Endothelial cell (in vitro differentiated cells): Measurements from ENCODE around the gene KCNJ6. TPM values are rescaled to one million over a fixed set of nuclear protein-coding genes. Genes with fewer than 3 reads are reported as not detected.

ENCODE experiments used
- DNase-seq: peaks from one replicate; pipeline ENCODE4 v3.0.0; 2021; ENCODE audit warnings: low spot score
- H3K27ac Mint-ChIP-seq: one replicate; pipeline ENCODE4 v1.8.0; 2021; ENCODE audit warnings: mixed read lengths, inconsistent platforms; ENCODE audit not compliant: unreplicated experiment
- H3K27me3 Mint-ChIP-seq: one replicate; pipeline ENCODE4 v1.8.0; 2021; ENCODE audit warnings: mild to moderate bottlenecking, moderate library complexity, mixed read lengths, inconsistent platforms; ENCODE audit not compliant: unreplicated experiment
- H3K36me3 Mint-ChIP-seq: one replicate; pipeline ENCODE4 v1.8.0; 2021; ENCODE audit warnings: mild to moderate bottlenecking, low read depth, mixed read lengths, inconsistent platforms; ENCODE audit not compliant: unreplicated experiment
- H3K4me1 Mint-ChIP-seq: one replicate; pipeline ENCODE4 v1.8.0; 2021; ENCODE audit warnings: mild to moderate bottlenecking, mixed read lengths, inconsistent platforms; ENCODE audit not compliant: unreplicated experiment
- H3K4me3 Mint-ChIP-seq: one replicate; pipeline ENCODE4 v1.8.0; 2021; ENCODE audit warnings: mild to moderate bottlenecking, mixed read lengths, inconsistent platforms; ENCODE audit not compliant: unreplicated experiment
- H3K9me3 Mint-ChIP-seq: one replicate; pipeline ENCODE4 v1.8.0; 2021; ENCODE audit warnings: mixed read lengths, inconsistent platforms; ENCODE audit not compliant: unreplicated experiment
- total RNA-seq: library from RNA; stranded (reverse); fragmentation: NEBNext Ultra II Directional; extraction: Animal tissue kit (Norgen Biotek cat#: 25700); gene quantifications from one replicate; pipeline ENCODE4 v1.2.1, GENCODE V29; 2021; ENCODE audit not compliant: unreplicated experiment
- TF ChIP-seq, protein P1 (sequence below): fragments of 200-600 bp; sonication (generic); IDR thresholded peaks from one replicate; pipeline ENCODE4 v1.5.0; 2021; ENCODE audit warnings: antibody characterized with exemption; ENCODE audit not compliant: unreplicated experiment

KCNJ6 gene
- total RNA-seq, 1 donor from 2014 or later = 0.41 TPM

DNA sequence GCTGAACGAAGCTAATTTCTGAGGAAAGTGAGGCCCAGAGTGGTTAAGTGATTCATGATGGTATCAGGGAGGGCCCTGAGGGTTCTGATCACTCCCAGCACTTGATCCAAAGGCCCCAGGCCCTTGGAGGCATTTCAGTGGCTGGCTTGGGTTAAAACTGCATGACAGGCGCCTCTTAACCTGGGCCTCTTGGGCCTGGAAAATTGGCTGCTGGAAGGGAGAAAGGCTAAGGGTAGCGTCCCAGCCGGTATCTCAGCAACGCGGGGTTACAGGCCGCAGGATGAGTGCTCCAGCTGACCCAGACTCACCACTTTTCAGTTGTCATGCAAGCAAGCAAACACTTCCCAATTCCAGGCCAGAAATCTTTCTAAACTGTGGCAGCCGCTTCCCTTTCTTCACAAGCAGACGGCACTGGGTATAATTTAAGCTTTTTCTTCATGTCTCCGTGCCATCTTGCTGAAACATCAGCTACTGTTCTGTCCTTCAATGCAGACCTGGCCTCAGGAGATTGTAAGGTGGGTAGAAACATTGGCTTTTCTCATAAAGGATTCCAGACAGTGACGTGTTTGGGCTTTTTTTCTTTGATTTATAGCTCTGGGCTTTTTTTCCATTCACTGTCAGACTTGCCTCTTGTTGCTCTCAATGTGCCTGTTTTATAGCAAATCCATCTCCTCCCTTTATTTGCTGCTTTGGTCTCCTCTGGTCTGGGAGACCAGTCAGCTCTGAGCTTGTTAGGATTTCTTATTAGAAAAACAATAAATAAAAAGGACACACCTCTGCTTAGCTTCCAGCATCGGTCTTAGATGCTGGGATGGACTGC, 229.1 kb downstream of the KCNJ6 start:
- H3K27ac Mint-ChIP-seq = no peak overlapping the region
- peaks cover 2% of the 10 kb centered on the region for H3K27me3 Mint-ChIP-seq
- DNase-seq = no peak
- H3K4me1 Mint-ChIP-seq = peaks cover 5% of the 10 kb centered on the region
- no peaks in the 10 kb centered on the region for H3K36me3 Mint-ChIP-seq
- no peak overlapping the region for H3K4me3 Mint-ChIP-seq
- no peaks in the 10 kb centered on the region for H3K9me3 Mint-ChIP-seq
- TF ChIP-seq, protein P1, sequence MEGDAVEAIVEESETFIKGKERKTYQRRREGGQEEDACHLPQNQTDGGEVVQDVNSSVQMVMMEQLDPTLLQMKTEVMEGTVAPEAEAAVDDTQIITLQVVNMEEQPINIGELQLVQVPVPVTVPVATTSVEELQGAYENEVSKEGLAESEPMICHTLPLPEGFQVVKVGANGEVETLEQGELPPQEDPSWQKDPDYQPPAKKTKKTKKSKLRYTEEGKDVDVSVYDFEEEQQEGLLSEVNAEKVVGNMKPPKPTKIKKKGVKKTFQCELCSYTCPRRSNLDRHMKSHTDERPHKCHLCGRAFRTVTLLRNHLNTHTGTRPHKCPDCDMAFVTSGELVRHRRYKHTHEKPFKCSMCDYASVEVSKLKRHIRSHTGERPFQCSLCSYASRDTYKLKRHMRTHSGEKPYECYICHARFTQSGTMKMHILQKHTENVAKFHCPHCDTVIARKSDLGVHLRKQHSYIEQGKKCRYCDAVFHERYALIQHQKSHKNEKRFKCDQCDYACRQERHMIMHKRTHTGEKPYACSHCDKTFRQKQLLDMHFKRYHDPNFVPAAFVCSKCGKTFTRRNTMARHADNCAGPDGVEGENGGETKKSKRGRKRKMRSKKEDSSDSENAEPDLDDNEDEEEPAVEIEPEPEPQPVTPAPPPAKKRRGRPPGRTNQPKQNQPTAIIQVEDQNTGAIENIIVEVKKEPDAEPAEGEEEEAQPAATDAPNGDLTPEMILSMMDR = no peak

DNA sequence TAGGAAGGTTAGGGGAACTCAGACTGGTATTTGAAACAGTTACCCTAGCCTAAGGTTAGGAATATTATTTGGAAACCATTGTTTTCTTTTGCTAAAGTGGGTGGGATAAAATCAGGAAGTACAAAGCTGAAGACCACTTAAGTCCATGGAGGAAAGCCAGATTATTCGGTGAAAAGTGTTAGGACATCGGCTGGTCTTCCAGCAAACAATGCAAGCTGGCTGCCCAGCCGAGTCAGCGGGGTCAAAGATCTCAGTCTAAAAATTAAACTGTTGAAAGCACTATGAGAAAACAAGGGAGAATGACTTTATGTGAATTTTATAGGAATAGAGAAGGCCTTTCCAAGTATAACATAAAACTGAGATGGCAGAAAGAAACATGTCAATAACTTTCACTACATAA, 231.7 kb downstream of the KCNJ6 start:
- Mint-ChIP-seq H3K27ac (no peak overlapping the region), H3K36me3 (no peaks in the 10 kb centered on the region), H3K4me3 (no peak overlapping the region), H3K4me1 (peaks cover 8% of the 10 kb centered on the region), H3K27me3 (peaks cover 4% of the 10 kb centered on the region), H3K9me3 (no peaks in the 10 kb centered on the region)
- DNase-seq = no peak
- TF ChIP-seq, protein P1 = no peak

DNA sequence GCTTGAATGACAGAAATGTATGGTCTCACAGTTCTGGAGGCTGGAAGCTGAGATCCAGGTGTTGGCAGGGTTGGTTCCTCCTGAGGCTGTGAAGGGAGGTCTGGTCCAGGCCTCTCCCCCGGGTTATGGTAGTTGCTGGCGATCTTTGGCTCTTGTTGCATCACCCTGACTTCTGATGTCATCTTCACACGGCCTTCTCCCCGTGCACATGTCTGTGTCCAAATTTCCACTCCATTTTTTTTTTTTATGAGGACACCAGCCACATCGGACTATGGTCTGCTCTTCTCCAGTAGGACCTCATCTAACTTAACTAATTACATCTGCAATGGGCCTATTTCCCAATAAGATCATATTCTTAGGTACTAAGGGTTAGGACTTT, 232.2 kb downstream of the KCNJ6 start:
- Mint-ChIP-seq H3K4me1 (peaks cover 8% of the 10 kb centered on the region), H3K27ac (no peak overlapping the region), H3K27me3 (peaks cover 4% of the 10 kb centered on the region), H3K4me3 (no peak overlapping the region), H3K36me3 (no peaks in the 10 kb centered on the region), H3K9me3 (no peaks in the 10 kb centered on the region)
- TF ChIP-seq, protein P1 = no peak
- no peak for DNase-seq

- peaks cover 4% of the 10 kb centered on the region for H3K27me3 Mint-ChIP-seq
- H3K4me3 Mint-ChIP-seq = no peak overlapping the region
- peaks cover 8% of the 10 kb centered on the region for H3K4me1 Mint-ChIP-seq
- no peak for DNase-seq
- no peak overlapping the region for H3K27ac Mint-ChIP-seq
- no peaks in the 10 kb centered on the region for H3K36me3 Mint-ChIP-seq
- H3K9me3 Mint-ChIP-seq = no peaks in the 10 kb centered on the region
- TF ChIP-seq, protein P1 = no peak
Measured at GRCh38 chr21:37683396-37684114, 232.7 kb downstream of the KCNJ6 start.

DNA sequence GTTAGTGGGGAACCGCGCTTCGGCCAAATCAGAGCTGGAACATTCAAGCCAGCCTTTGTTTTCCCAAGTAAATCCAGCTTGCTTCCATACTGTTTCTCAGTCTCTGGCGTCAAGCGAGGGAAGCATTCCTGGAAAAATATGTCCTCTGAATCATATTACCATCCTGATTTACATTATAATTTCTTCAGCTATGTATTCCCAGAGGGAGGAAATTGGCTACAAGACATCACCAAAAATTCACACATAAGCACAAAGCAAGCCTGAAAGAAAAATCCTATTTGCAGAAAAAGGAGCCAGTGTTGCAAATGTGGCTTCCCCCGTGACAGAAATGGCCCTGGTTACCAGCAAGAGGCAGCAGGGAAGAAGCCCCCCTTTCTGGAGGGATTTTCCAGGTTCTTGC, 233.3 kb downstream of the KCNJ6 start:
- TF ChIP-seq, protein P1 = no peak
- no peaks in the 10 kb centered on the region for H3K9me3 Mint-ChIP-seq
- DNase-seq = no peak
- H3K4me1 Mint-ChIP-seq = peaks cover 8% of the 10 kb centered on the region
- H3K36me3 Mint-ChIP-seq = peaks cover 3% of the 10 kb centered on the region
- no peak overlapping the region for H3K27ac Mint-ChIP-seq
- H3K4me3 Mint-ChIP-seq = no peak overlapping the region
- peaks cover 4% of the 10 kb centered on the region for H3K27me3 Mint-ChIP-seq
